Stimulated activated naive CD4-positive, alpha-beta T cell (primary cell): ENCODE measurements around the gene CPSF6.
"Not testable (repeated sequence)": the region's sequence is repeated elsewhere in the genome, so short reads cannot be mapped to it uniquely, and the experiment has no call there.

Experiments used
- DNase-seq, 6 experiments: peaks; one replicate each; lab custom pipeline; 2025; lab: John Stamatoyannopoulos, UW

Gene CPSF6

GRCh38 chr12:69239352-69239921 lies at the start of gene CPSF6:
Gene CPSF6 (plus strand): TSS chr12:69239569. CDS start chr12:69239647, 78 bp downstream.
- peak; percentile 89 to 95 (median 92) for DNase-seq

GRCh38 chr12:69196302-69197288 lies 42.8 kb upstream of the CPSF6 start:
- DNase-seq = no peak

GRCh38 chr12:69199976-69200375 lies 39.4 kb upstream of the CPSF6 start:
- DNase-seq = not testable (repeated sequence)

GRCh38 chr12:69204191-69204590 lies 35.2 kb upstream of the CPSF6 start:
- DNase-seq = no peak

- DNase-seq = no peak
Observed at GRCh38 chr12:69210661-69211060, 28.7 kb upstream of the CPSF6 start.

- no peak for DNase-seq
Observed at GRCh38 chr12:69211160-69211559, 28.2 kb upstream of the CPSF6 start.

GRCh38 chr12:69214169-69214568 lies 25.2 kb upstream of the CPSF6 start:
- DNase-seq = no peak

GRCh38 chr12:69225251-69225910 lies 14.0 kb upstream of the CPSF6 start:
- no peak for DNase-seq

- no peak for DNase-seq
Observed at GRCh38 chr12:69231479-69231878, 7.9 kb upstream of the CPSF6 start.

GRCh38 chr12:69238589-69239351 lies 599 bp upstream of the CPSF6 start:
- peak in 3 of 6 experiments; percentile 48 to 69 (median 59) for DNase-seq

GRCh38 chr12:69239922-69240630 lies 707 bp downstream of the CPSF6 start:
- peak; percentile 22 to 71 (median 52) for DNase-seq

GRCh38 chr12:69240631-69240995 lies 1.2 kb downstream of the CPSF6 start:
- peak; percentile 25 to 71 (median 38) for DNase-seq

- DNase-seq = no peak
Observed at GRCh38 chr12:69241438-69242092, 2.2 kb downstream of the CPSF6 start.

- no peak for DNase-seq
Observed at GRCh38 chr12:69243099-69244084, 4.0 kb downstream of the CPSF6 start.

- DNase-seq = no peak
Observed at GRCh38 chr12:69247268-69248018, 8.1 kb downstream of the CPSF6 start.

- no peak for DNase-seq
Observed at GRCh38 chr12:69252033-69252432, 12.7 kb downstream of the CPSF6 start.

- DNase-seq = peak in 3 of 6 experiments; percentile 57 to 75 (median 70)
Observed at GRCh38 chr12:69254046-69254445, 14.7 kb downstream of the CPSF6 start.

GRCh38 chr12:69254862-69255261 lies 15.5 kb downstream of the CPSF6 start:
- no peak for DNase-seq

- no peak for DNase-seq
Observed at GRCh38 chr12:69258655-69259054, 19.3 kb downstream of the CPSF6 start.
